Bronchial epithelial cell (primary cell): ENCODE measurements around the gene FOXN3. TPM values are rescaled to one million over a fixed set of nuclear protein-coding genes. Genes with fewer than 3 reads are reported as not detected.

ENCODE experiments used
- DNase-seq: peaks from one replicate; pipeline ENCODE4 v3.0.0-alpha.2; 2010; ENCODE audit warnings: low read depth
- FAIRE-seq: peaks from 2 replicates; lab custom pipeline; 2011; peaks lifted over from hg19 to GRCh38; lab: Jason Lieb, UNC
- H3K27me3 ChIP-seq: 2 replicates; pipeline ENCODE4 v1.5.1; 2011; ENCODE audit warnings: low read length; ENCODE audit not compliant: control insufficient read depth, insufficient read depth
- H3K36me3 ChIP-seq: 2 replicates; pipeline ENCODE4 v1.5.1; 2011; ENCODE audit warnings: low read length; ENCODE audit not compliant: control insufficient read depth, insufficient read depth
- H3K4me3 ChIP-seq: 2 replicates; pipeline ENCODE4 v1.5.1; 2011; ENCODE audit warnings: mild to moderate bottlenecking, low read depth, low read length, control low read depth
- CTCF ChIP-seq: IDR thresholded peaks from 2 replicates; pipeline ENCODE4 v1.5.1; 2011; ENCODE audit warnings: mild to moderate bottlenecking, moderate library complexity, low read length, control low read depth, inconsistent platforms; ENCODE audit not compliant: insufficient read depth, severe bottlenecking
- total RNA-seq: library from RNA; depleted of rRNA; stranded (reverse); fragments of >200 nt; gene quantifications from 2 replicates; pipeline ENCODE4 v1.2.1, GENCODE V29; 2014

The FOXN3 gene
- total RNA-seq, 1 donor from 2014 or later, result 5.8 TPM

DNA sequence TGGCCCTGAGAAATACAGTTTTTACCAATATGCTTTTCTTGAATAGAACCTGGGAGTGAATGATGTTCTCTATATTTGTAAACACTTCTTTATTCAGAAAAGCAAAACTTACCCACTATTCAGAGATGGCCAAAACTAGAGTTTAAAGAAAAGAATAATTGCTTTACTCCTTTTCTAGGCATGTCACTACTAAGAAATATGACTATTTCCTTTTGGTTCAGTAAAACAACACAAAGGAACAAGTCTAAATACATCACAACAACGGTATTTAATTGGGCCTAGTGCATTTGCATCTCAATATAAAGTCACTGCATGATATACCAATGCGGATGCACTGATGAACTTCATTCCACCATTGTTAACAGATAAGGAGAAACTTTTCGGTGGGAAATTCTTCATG, 207.5 kb downstream of the FOXN3 start:
- no peaks in the 10 kb centered on the region for H3K36me3 ChIP-seq

GRCh38 chr14:89207925-89208328, 209.1 kb downstream of the FOXN3 start:
- no peaks in the 10 kb centered on the region for H3K36me3 ChIP-seq
- H3K4me3 ChIP-seq, result no peak overlapping the region
- FAIRE-seq, result no peak
- DNase-seq, result no peak
- no peak for TF ChIP-seq CTCF
- no peaks in the 10 kb centered on the region for H3K27me3 ChIP-seq

More for the DNA sequence above, 207.5 kb downstream of the FOXN3 start:
- no peaks in the 10 kb centered on the region for H3K27me3 ChIP-seq
- no peak for FAIRE-seq
- no peak overlapping the region for H3K4me3 ChIP-seq
- no peak for TF ChIP-seq CTCF
- DNase-seq, result no peak

DNA sequence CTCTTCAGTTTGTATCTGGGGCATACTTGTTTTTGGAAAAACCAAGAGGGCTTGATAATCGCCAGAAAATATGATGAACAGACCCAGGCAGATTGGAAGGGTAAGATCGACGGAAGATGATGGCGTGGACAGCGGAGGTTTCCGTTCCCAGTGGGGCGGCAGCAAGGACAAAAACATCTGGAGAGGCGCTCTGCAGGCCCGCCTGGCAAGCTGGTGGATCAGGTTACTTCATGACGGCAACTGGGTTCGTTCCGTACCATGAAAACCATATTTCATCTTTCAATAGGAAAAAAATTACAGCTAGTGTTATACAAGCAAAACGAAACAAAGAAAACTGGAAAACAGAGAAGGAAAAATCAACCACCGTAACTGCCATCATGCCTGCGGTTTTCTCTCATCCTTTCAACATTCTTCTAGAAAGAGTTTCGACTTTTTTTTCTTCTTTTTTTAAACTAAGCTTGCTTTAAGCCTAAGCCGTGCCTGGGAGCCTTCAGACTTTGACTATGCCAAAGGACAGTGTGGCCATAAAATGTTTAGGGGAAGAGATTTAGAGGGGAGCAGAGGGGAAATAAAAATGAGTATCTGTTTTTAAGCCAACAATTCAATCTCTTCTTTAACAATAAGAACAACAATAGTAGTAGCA, 210.5 kb downstream of the FOXN3 start:
- H3K4me3 ChIP-seq, result no peak overlapping the region
- no peaks in the 10 kb centered on the region for H3K27me3 ChIP-seq
- FAIRE-seq (no peak), DNase-seq (no peak)
- no peaks in the 10 kb centered on the region for H3K36me3 ChIP-seq
- TF ChIP-seq CTCF, result no peak

- Histone ChIP-seq H3K36me3 (no peaks in the 10 kb centered on the region), H3K4me3 (no peak overlapping the region), H3K27me3 (no peaks in the 10 kb centered on the region)
- TF ChIP-seq CTCF, result no peak
- DNase-seq (no peak), FAIRE-seq (no peak)
These were observed 211.8 kb downstream of the FOXN3 start for GRCh38 chr14:89205137-89205740.

GRCh38 chr14:89202413-89203190, 214.4 kb downstream of the FOXN3 start:
- Histone ChIP-seq H3K36me3 (no peaks in the 10 kb centered on the region), H3K4me3 (no peak overlapping the region), H3K27me3 (no peaks in the 10 kb centered on the region)
- FAIRE-seq (no peak), DNase-seq (no peak)
- TF ChIP-seq CTCF, result no peak
